NB4 (cell line): Measurements from ENCODE around the gene MCTP2.

Source experiments
- CTCF ChIP-seq: IDR thresholded peaks from one replicate; pipeline ENCODE4 v1.5.1; 2012; ENCODE audit warnings: low read depth, low read length
- MAX ChIP-seq: IDR thresholded peaks from 2 replicates; pipeline ENCODE4 v1.6.1; 2011; ENCODE audit warnings: low read depth, low read length
- MYC ChIP-seq: IDR thresholded peaks from 2 replicates; pipeline ENCODE4 v1.6.1; 2011; ENCODE audit warnings: low read depth, low read length
- POLR2A ChIP-seq: IDR thresholded peaks from 2 replicates; pipeline ENCODE4 v1.6.1; 2011; ENCODE audit warnings: mild to moderate bottlenecking; ENCODE audit not compliant: insufficient read length; ENCODE audit errors: extremely low read depth

- TF ChIP-seq CTCF (no peak), MAX (no peak), POLR2A (no peak), MYC (no peak)
These were observed 184.9 kb downstream of the MCTP2 start for GRCh38 chr15:94416267-94416666.
